H1 (cell line): ENCODE measurements around the gene TGOLN2. TPM values are rescaled to one million over a fixed set of nuclear protein-coding genes. Genes with fewer than 3 reads are reported as not detected.

Experiments
- CTCF ChIA-PET: fragments of 300-600 bp; sonication (Branson Sonifier 250); formaldehyde crosslinking; loops from one replicate; lab custom pipeline; 2021; ENCODE audit not compliant: partially characterized antibody; lab: Charles Lee
- POLR2A ChIA-PET: fragments of 300-600 bp; sonication (Branson Sonifier 250); formaldehyde crosslinking; loops from one replicate; lab custom pipeline; 2021; ENCODE audit warnings: inconsistent platforms; ENCODE audit not compliant: partially characterized antibody; lab: Charles Lee
- DNase-seq, 2 experiments: peaks; one replicate each; pipeline versions ENCODE4 v3.0.0 to v3.0.0-alpha.2; 2010 to 2022; ENCODE audit warnings: low spot score in 2 of 2, low read depth in 1 of 2, mixed read lengths in 1 of 2
- FAIRE-seq: peaks from 2 replicates; lab custom pipeline; 2011; peaks lifted over from hg19 to GRCh38; lab: Jason Lieb, UNC
- H2AFZ ChIP-seq: 2 replicates; pipeline ENCODE4 v1.8.1; 2012; ENCODE audit warnings: low read length, inconsistent platforms
- H2AK5ac ChIP-seq: 2 replicates; pipeline ENCODE4 v1.6.1; 2013; ENCODE audit warnings: low read depth, low read length
- H2BK120ac ChIP-seq: replicated peaks from 2 replicates; pipeline ENCODE3; 2013; ENCODE audit warnings: low read depth, low read length, inconsistent platforms
- H2BK12ac ChIP-seq: 2 replicates; pipeline ENCODE4 v1.6.1; 2013; ENCODE audit warnings: low read depth, low read length
- H2BK15ac ChIP-seq: 2 replicates; pipeline ENCODE4 v1.6.1; 2013; ENCODE audit warnings: low read length
- H2BK20ac ChIP-seq: 2 replicates; pipeline ENCODE4 v1.6.1; 2013; ENCODE audit warnings: low read length
- H2BK5ac ChIP-seq: 2 replicates; pipeline ENCODE4 v1.6.1; 2013; ENCODE audit warnings: low read depth, low read length
- H3K14ac ChIP-seq: 2 replicates; pipeline ENCODE4 v1.6.1; 2013; ENCODE audit warnings: inconsistent platforms; ENCODE audit not compliant: insufficient read length
- H3K18ac ChIP-seq: 2 replicates; pipeline ENCODE4 v1.6.1; 2013; ENCODE audit warnings: low read length; ENCODE audit errors: extremely low read depth
- H3K23ac ChIP-seq: 2 replicates; pipeline ENCODE4 v1.6.1; 2013; ENCODE audit warnings: inconsistent platforms; ENCODE audit not compliant: insufficient read length
- H3K23me2 ChIP-seq: 2 replicates; pipeline ENCODE4 v1.6.1; 2013; ENCODE audit warnings: low read depth, low read length
- H3K27ac ChIP-seq: 2 replicates; pipeline ENCODE4 v1.6.1; 2011; ENCODE audit warnings: low read depth, low read length, inconsistent platforms
- H3K27me3 ChIP-seq, 4 experiments: replicated peaks in 1 of 4; 1 replicate in 1 of 4; 2 replicates in 3 of 4; pipeline versions ENCODE4 v1.6.1 to v1.8.1; 2011 to 2013; ENCODE audit warnings: low read length in 3 of 4, mild to moderate bottlenecking in 3 of 4, inconsistent platforms in 2 of 4, mixed read lengths in 2 of 4, moderate library complexity in 1 of 4; ENCODE audit not compliant: control insufficient read depth in 3 of 4, insufficient read depth in 3 of 4; ENCODE audit errors: extremely low read depth in 1 of 4
- H3K36me3 ChIP-seq, 4 experiments: 2 replicates each; pipeline versions ENCODE4 v1.6.1 to v1.8.1; 2011 to 2013; ENCODE audit warnings: mild to moderate bottlenecking in 4 of 4, low read length in 3 of 4, moderate library complexity in 2 of 4, control low read depth in 1 of 4, inconsistent platforms in 1 of 4; ENCODE audit not compliant: insufficient read depth in 4 of 4, control insufficient read depth in 2 of 4
- H3K4ac ChIP-seq: replicated peaks from 2 replicates; pipeline ENCODE3; 2013; ENCODE audit warnings: low read length, low read depth, mixed read lengths, inconsistent platforms; ENCODE audit not compliant: insufficient read length
- H3K4me1 ChIP-seq, 4 experiments: replicated peaks in 1 of 4; 1 replicate in 1 of 4; 2 replicates in 3 of 4; pipeline versions ENCODE4 v1.6.1 to v1.8.1; 2011 to 2013; ENCODE audit warnings: low read length in 3 of 4, inconsistent platforms in 2 of 4, mixed read lengths in 1 of 4; ENCODE audit not compliant: insufficient read depth in 4 of 4, control insufficient read depth in 3 of 4
- H3K4me2 ChIP-seq, 2 experiments: 2 replicates each; pipeline versions ENCODE4 v1.6.1 to v1.8.1; 2011 to 2013; ENCODE audit warnings: low read depth in 2 of 2, low read length in 2 of 2, control low read depth in 1 of 2, inconsistent platforms in 1 of 2, mild to moderate bottlenecking in 1 of 2; ENCODE audit not compliant: insufficient read depth in 1 of 2
- H3K4me3 ChIP-seq, 4 experiments: fragments of 200-600, 300-600 bp in 1 of 4; sonication (generic), shearing (Covaris generic), sonication (Bioruptor Twin) in 1 of 4; 2 replicates each; pipeline versions ENCODE4 v1.5.1 to v1.8.1; 2011 to 2016; ENCODE audit warnings: low read length in 4 of 4, low read depth in 3 of 4, control low read depth in 2 of 4, inconsistent platforms in 2 of 4, mild to moderate bottlenecking in 2 of 4, mixed read lengths in 1 of 4, moderate library complexity in 1 of 4; ENCODE audit not compliant: insufficient read depth in 2 of 4; ENCODE audit errors: extremely low read depth in 1 of 4
- H3K56ac ChIP-seq: replicated peaks from 2 replicates; pipeline ENCODE3; 2013; ENCODE audit warnings: low read depth, mild to moderate bottlenecking, mixed read lengths, low read length, inconsistent platforms; ENCODE audit not compliant: insufficient read length
- H3K79me1 ChIP-seq: 2 replicates; pipeline ENCODE4 v1.6.1; 2013; ENCODE audit warnings: low read depth, low read length, control low read depth
- H3K79me2 ChIP-seq, 2 experiments: 2 replicates each; pipeline versions ENCODE4 v1.6.1 to v1.8.1; 2012 to 2013; ENCODE audit warnings: low read length in 2 of 2, mild to moderate bottlenecking in 2 of 2, inconsistent platforms in 1 of 2; ENCODE audit not compliant: insufficient read depth in 2 of 2, control insufficient read depth in 1 of 2
- H3K9ac ChIP-seq, 4 experiments: replicated peaks in 1 of 4; 1 replicate in 1 of 4; 2 replicates in 3 of 4; pipeline versions ENCODE4 v1.6.1 to v1.8.1; 2011 to 2013; ENCODE audit warnings: low read depth in 3 of 4, low read length in 3 of 4, control low read depth in 2 of 4, mild to moderate bottlenecking in 2 of 4, moderate library complexity in 2 of 4, inconsistent platforms in 1 of 4; ENCODE audit errors: extremely low read depth in 1 of 4
- H3K9me3 ChIP-seq, 2 experiments: 2 replicates each; pipeline versions ENCODE4 v1.6.1 to v1.8.1; 2012 to 2013; ENCODE audit warnings: mild to moderate bottlenecking in 2 of 2, moderate library complexity in 2 of 2, control low read depth in 1 of 2, inconsistent platforms in 1 of 2, low read depth in 1 of 2, low read length in 1 of 2, mixed read lengths in 1 of 2; ENCODE audit not compliant: insufficient read depth in 2 of 2
- H4K20me1 ChIP-seq, 2 experiments: replicated peaks in 1 of 2; 2 replicates each; pipeline versions ENCODE3 to v1.8.1; 2011 to 2013; ENCODE audit warnings: inconsistent platforms in 2 of 2, low read length in 2 of 2, mild to moderate bottlenecking in 1 of 2; ENCODE audit not compliant: insufficient read depth in 2 of 2, control insufficient read depth in 1 of 2
- H4K5ac ChIP-seq: 2 replicates; pipeline ENCODE4 v1.6.1; 2013; ENCODE audit warnings: low read length, low read depth, mixed read lengths, inconsistent platforms; ENCODE audit not compliant: insufficient read length
- H4K8ac ChIP-seq: 2 replicates; pipeline ENCODE4 v1.8.0; 2013; ENCODE audit warnings: mild to moderate bottlenecking, moderate library complexity, low read length, inconsistent platforms; ENCODE audit not compliant: insufficient read depth; ENCODE audit errors: extremely low read depth
- H4K91ac ChIP-seq: replicated peaks from 2 replicates; pipeline ENCODE3; 2013; ENCODE audit warnings: low read length, mixed read lengths, inconsistent platforms; ENCODE audit not compliant: insufficient read length
- MAFK ChIP-seq: IDR thresholded peaks from 2 replicates; pipeline ENCODE4 v1.6.1; 2012; ENCODE audit warnings: low read depth, mild to moderate bottlenecking, improper control_type of control experiment, low read length
- POU5F1 ChIP-seq: IDR thresholded peaks from 2 replicates; pipeline ENCODE4 v1.6.1; 2011; ENCODE audit warnings: low read depth, mild to moderate bottlenecking, low read length, moderate library complexity
- RAD21 ChIP-seq, 2 experiments: IDR thresholded peaks in 1 of 2; conservative IDR thresholded peaks in 1 of 2; 2 replicates each; pipeline ENCODE4 v1.6.1; 2011; ENCODE audit warnings: low read depth in 2 of 2, low read length in 2 of 2, improper control_type of control experiment in 1 of 2, inconsistent platforms in 1 of 2, mild to moderate bottlenecking in 1 of 2, moderate library complexity in 1 of 2
- SP2 ChIP-seq: IDR thresholded peaks from 2 replicates; pipeline ENCODE4 v1.6.1; 2012; ENCODE audit warnings: mild to moderate bottlenecking, low read length, inconsistent platforms
- WGBS, 2 experiments: shearing (Covaris generic) in 1 of 2; methylation state at CpG; one replicate each; pipeline versions ENCODE4 v1.1.6 to v1.1.7; 2013 to 2015; ENCODE audit warnings: low lambda C conversion rate in 2 of 2, mixed read lengths in 2 of 2, inconsistent platforms in 1 of 2, low coverage in 1 of 2, missing lambda C conversion rate in 1 of 2; ENCODE audit not compliant: insufficient replicate concordance in 2 of 2, insufficient coverage in 1 of 2, insufficient read length in 1 of 2; ENCODE audit errors: extremely low coverage in 1 of 2, missing lambda C conversion rate in 1 of 2; 5-methylcytosine and 5-hydroxymethylcytosine counted together
- polyA plus RNA-seq, 7 experiments: library from polyadenylated mRNA; depleted of rRNA in 3 of 7; stranded (reverse) in 5 of 7; unstranded in 2 of 7; fragments of >200 nt in 5 of 7; fragments of 200-250 nt in 2 of 7; gene quantifications; 1 replicate in 5 of 7; 2 replicates in 1 of 7; 4 replicates in 1 of 7; pipeline versions ENCODE4 v1.2.1 to v1.2.3, GENCODE V29; 2011 to 2013; ENCODE audit warnings: missing spikeins in 2 of 7, mixed read lengths in 2 of 7
- total RNA-seq: library from RNA; stranded (reverse); fragmentation: NEBNext Ultra II Directional; extraction: Animal tissue kit (Norgen Biotek cat#: 25700); gene quantifications from 2 replicates; pipeline ENCODE4 v1.2.1, GENCODE V29; 2021

TGOLN2 gene
- total and polyA plus RNA-seq, 2 of the 8 experiments (the other 6 are each of a cell fraction or from before 2014, with no cell fraction given), result 33.9 to 38.9 TPM

DNA sequence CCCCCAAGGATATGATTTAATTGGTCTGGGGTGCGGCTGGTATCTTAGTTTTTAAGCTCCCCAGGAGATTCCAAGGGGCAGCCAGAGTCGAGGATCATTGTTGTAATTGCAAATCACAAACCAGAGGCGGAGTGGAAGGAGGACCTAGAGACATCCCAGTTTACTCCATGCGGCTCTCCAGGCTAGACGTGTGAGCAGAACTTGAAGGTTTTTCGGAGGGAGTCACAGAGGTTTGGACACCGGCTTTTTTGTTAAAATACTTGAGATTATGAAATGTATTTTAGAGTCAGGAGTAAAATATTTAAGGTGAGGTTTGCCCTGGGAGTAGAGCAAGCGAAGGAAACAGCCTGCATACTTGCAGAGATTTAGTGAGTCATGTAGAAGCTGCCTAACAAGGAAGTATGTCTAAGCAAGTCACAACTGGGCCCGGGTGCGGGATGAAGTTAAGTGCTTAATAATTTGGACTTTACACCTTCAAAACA is 39.5 kb downstream of the TGOLN2 start:
- no peak overlapping the region for H3K4me2 ChIP-seq
- H4K91ac ChIP-seq, result no peak overlapping the region
- peaks cover 0 to 13% of the 10 kb centered on the region in 2 experiments; a peak in 1 of 4 replicates for H3K79me2 ChIP-seq
- no peak overlapping the region for H2AK5ac ChIP-seq
- no peak overlapping the region for H3K18ac ChIP-seq
- POLR2A ChIA-PET, result interaction anchor here (1.0 to 1.4 kb wide), 3 partner anchors 16 to 155 kb away, joined by 3 to 6 read pairs (median 4); partner anchors contain the start of gene TCF7L1
- FAIRE-seq, result no peak
- H3K14ac ChIP-seq, result no peak overlapping the region
- H3K56ac ChIP-seq, result no peak overlapping the region
- CTCF ChIA-PET, result interaction anchor here (0.6 to 6.4 kb wide), 16 partner anchors 9 to 425 kb away, joined by 3 to 137 read pairs (median 4); partner anchors contain the start of gene TCF7L1
- no peaks in the 10 kb centered on the region for H3K27me3 ChIP-seq
- no peak overlapping the region for H4K5ac ChIP-seq
- peaks cover 2 to 26% (median 12%) of the 10 kb centered on the region in 4 experiments; a peak in 7 of 8 replicates for H3K36me3 ChIP-seq
- no peak overlapping the region for H3K23ac ChIP-seq
- no peak overlapping the region for H2BK15ac ChIP-seq
- H3K79me1 ChIP-seq, result no peaks in the 10 kb centered on the region; the same call in 1 of the 2 replicates
- no peak overlapping the region for H2AFZ ChIP-seq
- peaks cover 0 to 14% (median under 1%) of the 10 kb centered on the region in 4 experiments; a peak in 2 of 7 replicates for H3K4me1 ChIP-seq
- H2BK12ac ChIP-seq, result no peak overlapping the region
- no peaks in the 10 kb centered on the region for H3K9me3 ChIP-seq
- no peak overlapping the region for H3K4ac ChIP-seq
- DNase-seq, result no peak
- H4K8ac ChIP-seq, result no peak overlapping the region
- WGBS, 2 experiments, result 87% methylated on average over 10 of the region's 10 CpGs; no CpG with 5 or more reads in 1 of the 2 experiments
- no peak overlapping the region for H2BK120ac ChIP-seq
- no peak overlapping the region for H2BK20ac ChIP-seq
- H3K4me3 ChIP-seq, result no peak overlapping the region
- no peak overlapping the region for H3K9ac ChIP-seq
- H3K27ac ChIP-seq, result no peak overlapping the region
- peaks cover 0 to 6% of the 10 kb centered on the region in 2 experiments for H4K20me1 ChIP-seq
- no peaks in the 10 kb centered on the region for H3K23me2 ChIP-seq
- H2BK5ac ChIP-seq, result no peak overlapping the region
- TF ChIP-seq RAD21 (IDR thresholded peaks at IDR 0.05 in 1 of 2, conservative IDR thresholded peaks at IDR 0.05 in 1 of 2; ENCODE audit: low read depth in 2 of 2, low read length in 2 of 2), result no peak
- no peak for TF ChIP-seq POU5F1
- TF ChIP-seq SP2, result no peak
- TF ChIP-seq MAFK, result no peak
